NB4 (cell line): ENCODE results near the gene LCP1.

Experiments used
- CTCF ChIP-seq: IDR thresholded peaks from one replicate; pipeline ENCODE4 v1.5.1; 2012; ENCODE audit warnings: low read depth, low read length
- MAX ChIP-seq: IDR thresholded peaks from 2 replicates; pipeline ENCODE4 v1.6.1; 2011; ENCODE audit warnings: low read depth, low read length

- TF ChIP-seq CTCF = no peak
- TF ChIP-seq MAX = no peak
These were observed 23.8 kb downstream of the LCP1 start for GRCh38 chr13:46158222-46158621.
